Cardiac fibroblast (primary cell): ENCODE results near the gene CACNA1S.

Experiments
- DNase-seq, 2 donors: peaks; one replicate each; pipeline versions ENCODE4 v3.0.0 to v3.0.0-alpha.2; 2010; ENCODE audit warnings: low read depth in 2 of 2
- H3K4me3 ChIP-seq, 2 donors: replicated peaks in 1 of 2; 1 replicate in 1 of 2; 2 replicates in 1 of 2; pipeline ENCODE4 v1.5.1; 2011; ENCODE audit warnings: low read depth in 2 of 2, low read length in 2 of 2, mild to moderate bottlenecking in 2 of 2, moderate library complexity in 1 of 2
- TF ChIP-seq, protein P1 (sequence below): IDR thresholded peaks from one replicate; pipeline ENCODE4 v1.5.1; 2011; ENCODE audit warnings: low read depth, mild to moderate bottlenecking, low read length, inconsistent platforms

The CACNA1S gene

DNA sequence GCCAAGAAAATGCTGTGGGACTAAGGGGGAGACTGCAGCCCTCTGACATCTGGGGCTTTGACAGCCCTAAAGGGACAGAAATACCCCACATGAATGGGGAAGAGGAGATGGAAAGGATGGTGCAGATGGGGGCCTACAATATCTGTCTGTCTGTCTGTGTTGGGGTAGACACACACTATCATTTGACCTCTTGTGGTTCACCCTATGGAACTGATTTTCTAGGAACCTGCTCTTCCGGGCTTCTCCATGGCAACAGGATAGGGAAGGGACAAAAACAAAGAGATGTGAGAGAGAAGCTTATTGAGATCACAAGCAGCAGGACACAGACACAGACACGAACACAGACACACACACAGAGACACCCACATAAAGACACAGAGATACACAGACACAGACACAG lies 105.8 kb downstream of the CACNA1S start:
- TF ChIP-seq, protein P1, sequence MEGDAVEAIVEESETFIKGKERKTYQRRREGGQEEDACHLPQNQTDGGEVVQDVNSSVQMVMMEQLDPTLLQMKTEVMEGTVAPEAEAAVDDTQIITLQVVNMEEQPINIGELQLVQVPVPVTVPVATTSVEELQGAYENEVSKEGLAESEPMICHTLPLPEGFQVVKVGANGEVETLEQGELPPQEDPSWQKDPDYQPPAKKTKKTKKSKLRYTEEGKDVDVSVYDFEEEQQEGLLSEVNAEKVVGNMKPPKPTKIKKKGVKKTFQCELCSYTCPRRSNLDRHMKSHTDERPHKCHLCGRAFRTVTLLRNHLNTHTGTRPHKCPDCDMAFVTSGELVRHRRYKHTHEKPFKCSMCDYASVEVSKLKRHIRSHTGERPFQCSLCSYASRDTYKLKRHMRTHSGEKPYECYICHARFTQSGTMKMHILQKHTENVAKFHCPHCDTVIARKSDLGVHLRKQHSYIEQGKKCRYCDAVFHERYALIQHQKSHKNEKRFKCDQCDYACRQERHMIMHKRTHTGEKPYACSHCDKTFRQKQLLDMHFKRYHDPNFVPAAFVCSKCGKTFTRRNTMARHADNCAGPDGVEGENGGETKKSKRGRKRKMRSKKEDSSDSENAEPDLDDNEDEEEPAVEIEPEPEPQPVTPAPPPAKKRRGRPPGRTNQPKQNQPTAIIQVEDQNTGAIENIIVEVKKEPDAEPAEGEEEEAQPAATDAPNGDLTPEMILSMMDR, result no peak
- H3K4me3 ChIP-seq, result no peak overlapping the region
- no peak for DNase-seq

DNA sequence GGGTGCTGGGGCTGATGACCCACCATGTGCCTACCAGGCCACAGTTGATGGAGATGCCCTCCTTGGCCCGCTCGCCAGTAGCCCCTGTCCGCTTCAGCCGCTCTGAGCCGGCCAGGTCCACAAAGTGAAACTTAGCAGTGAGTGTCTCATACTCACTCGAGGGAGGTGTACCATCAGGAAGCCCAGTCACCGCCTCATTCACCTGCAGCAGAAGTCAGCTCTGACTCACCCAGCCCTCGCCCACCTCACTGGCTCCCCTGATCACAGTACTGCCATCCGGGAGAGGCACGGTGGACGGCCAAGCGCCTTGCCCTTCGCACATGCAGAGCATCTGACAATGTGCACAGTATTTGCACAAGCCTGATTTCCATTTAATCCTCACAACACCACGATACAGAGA lies 107.5 kb downstream of the CACNA1S start:
- DNase-seq, result no peak
- TF ChIP-seq, protein P1, result no peak
- no peak overlapping the region for H3K4me3 ChIP-seq

DNA sequence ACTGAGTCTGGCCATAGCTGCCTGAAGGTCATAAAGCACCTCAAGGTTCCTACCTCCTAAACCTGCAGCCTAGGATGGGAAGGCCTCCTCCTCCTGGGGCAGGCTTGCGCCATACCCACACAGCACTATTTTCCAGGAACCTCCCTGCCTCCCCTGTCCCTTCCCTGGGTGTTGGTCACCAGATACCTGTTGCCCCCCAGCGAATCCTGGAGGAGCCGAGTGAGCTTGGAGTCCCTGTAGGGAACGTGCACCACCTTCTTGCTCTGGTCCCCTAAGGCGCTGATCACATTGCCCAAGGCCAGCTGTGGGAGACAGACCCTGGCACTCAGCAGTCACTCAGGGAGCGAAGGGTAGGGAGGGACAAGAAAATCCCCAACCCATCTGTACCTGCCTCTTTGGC lies 108.1 kb downstream of the CACNA1S start:
- DNase-seq, result no peak
- no peak overlapping the region for H3K4me3 ChIP-seq
- TF ChIP-seq, protein P1, result no peak

DNA sequence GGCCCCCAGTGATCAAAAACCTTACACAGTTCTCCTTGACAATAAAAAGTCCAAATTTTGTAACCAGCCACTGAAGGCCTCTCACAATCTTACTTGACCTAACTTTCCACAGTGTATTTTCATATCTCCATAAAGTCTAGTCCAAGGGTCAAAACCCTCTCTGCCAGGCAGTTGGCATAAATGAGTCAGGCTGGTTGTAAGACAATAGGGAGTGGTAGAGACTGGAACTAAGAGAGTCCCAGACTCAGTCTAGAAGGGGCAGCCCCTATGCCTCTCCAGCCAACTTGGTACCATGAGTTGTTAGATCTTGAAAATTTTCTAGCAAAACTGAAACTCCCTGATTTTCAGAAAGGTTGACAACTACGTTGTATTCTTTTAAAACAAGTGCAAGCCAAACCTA lies 109.7 kb downstream of the CACNA1S start:
- DNase-seq, result no peak
- TF ChIP-seq, protein P1, result no peak
- H3K4me3 ChIP-seq, result no peak overlapping the region

DNA sequence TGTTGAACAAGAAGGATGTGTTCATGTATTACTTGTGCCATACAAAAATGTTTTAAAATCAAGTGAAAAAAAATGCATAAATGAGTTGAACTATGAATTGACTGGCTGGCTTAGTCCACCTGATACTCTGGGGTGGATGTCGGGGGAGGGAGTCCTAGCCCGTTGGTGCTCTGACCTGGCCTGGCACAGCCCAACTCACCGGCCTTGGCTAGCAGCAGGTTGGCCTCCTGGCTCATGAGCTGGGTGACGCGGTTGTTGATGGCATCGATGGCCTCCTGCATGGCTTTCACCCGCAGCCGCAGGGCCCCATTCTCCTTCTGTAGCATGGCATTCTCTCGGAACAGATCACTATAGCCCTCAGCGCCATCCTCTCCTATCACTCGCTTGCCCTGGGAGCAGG lies 110.3 kb downstream of the CACNA1S start:
- no peak overlapping the region for H3K4me3 ChIP-seq
- no peak for DNase-seq
- TF ChIP-seq, protein P1, result no peak

DNA sequence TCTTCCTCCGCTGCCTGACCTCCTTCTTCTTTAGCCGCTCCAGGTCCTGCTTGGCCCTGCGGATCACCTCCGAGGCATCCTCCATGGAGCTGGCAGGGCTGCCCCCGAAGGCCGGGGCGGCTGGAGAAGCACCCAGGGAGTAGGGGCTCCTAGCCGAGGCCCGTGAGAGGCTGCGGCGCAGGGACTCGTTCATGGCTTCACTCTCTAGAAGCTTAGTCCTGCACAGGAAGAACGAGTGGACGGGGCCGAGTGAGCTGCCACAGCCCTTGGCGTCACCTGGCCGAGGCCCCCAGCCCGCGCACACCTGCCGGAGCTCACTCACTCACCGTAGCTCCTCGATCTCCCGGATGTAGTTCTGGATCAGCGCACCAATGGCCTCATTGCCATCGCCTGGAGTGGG lies 111.8 kb downstream of the CACNA1S start:
- TF ChIP-seq, protein P1, result no peak
- DNase-seq, result no peak

DNA sequence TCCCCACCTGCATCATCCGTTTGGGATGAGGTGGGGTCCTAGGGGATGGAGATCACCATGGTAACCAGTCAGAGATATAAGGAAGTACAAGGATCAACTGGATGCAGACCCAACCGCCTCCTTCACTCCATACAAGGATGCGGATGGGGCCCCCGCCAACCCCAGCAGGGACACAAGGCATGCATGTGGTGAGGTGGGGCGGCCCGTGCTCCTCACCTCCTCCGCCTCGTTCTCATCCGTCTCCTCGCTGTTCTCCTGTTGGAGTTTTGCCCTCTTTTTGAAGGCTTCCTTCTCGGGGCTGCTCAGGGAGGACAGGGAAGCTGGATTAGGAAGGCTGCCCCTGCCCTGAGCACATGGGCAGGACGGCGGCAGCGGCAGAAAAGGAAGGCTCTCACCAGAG lies 112.6 kb downstream of the CACNA1S start:
- H3K4me3 ChIP-seq, result no peak overlapping the region
- TF ChIP-seq, protein P1, result no peak
- no peak for DNase-seq

More for the DNA sequence above, 111.8 kb downstream of the CACNA1S start:
- H3K4me3 ChIP-seq, result no peak overlapping the region
